WTC11 (cell line): ENCODE measurements around the gene FHIT. TPM values are rescaled to one million over a fixed set of nuclear protein-coding genes. Genes with fewer than 3 reads are reported as not detected.

ENCODE experiments used
- ATAC-seq: fragments of 200-7000 bp; cut with Tn5 transposase; 2 replicates; pipeline ENCODE4 v1.10.0; 2021; ENCODE audit warnings: mild to moderate bottlenecking, moderate library complexity
- CTCF ChIA-PET: fragments of 300-600 bp; sonication (Branson Sonifier 250); formaldehyde crosslinking; loops from one replicate; lab custom pipeline; 2021; ENCODE audit warnings: antibody characterized with exemption; lab: Charles Lee
- POLR2A ChIA-PET: fragments of 350-600 bp; sonication (Branson Sonifier 250); formaldehyde crosslinking; loops from one replicate; lab custom pipeline; 2021; ENCODE audit warnings: antibody characterized with exemption; lab: Charles Lee
- DNase-seq: peaks from one replicate; pipeline ENCODE4 v3.0.0; 2021; ENCODE audit warnings: low spot score
- H3K27ac Mint-ChIP-seq: 2 replicates; pipeline ENCODE4 v1.8.0; 2021; ENCODE audit warnings: mixed read lengths
- H3K27me3 Mint-ChIP-seq: 2 replicates; pipeline ENCODE4 v1.8.0; 2021; ENCODE audit warnings: low read depth, mild to moderate bottlenecking, moderate library complexity, mixed read lengths
- H3K36me3 Mint-ChIP-seq: 2 replicates; pipeline ENCODE4 v1.8.0; 2021; ENCODE audit warnings: mixed read lengths
- H3K4me1 Mint-ChIP-seq: 2 replicates; pipeline ENCODE4 v1.8.0; 2022; ENCODE audit warnings: mixed read lengths
- H3K4me3 Mint-ChIP-seq: 2 replicates; pipeline ENCODE4 v1.8.0; 2021; ENCODE audit warnings: mild to moderate bottlenecking, moderate library complexity, mixed read lengths
- H3K9me3 Mint-ChIP-seq: 2 replicates; pipeline ENCODE4 v1.8.0; 2021; ENCODE audit warnings: mixed read lengths
- ETV6 ChIP-seq: sonication (generic); formaldehyde crosslinking; IDR thresholded peaks from 2 replicates; pipeline ENCODE4 v1.8.1; 2022; ENCODE audit warnings: mild to moderate bottlenecking, missing genetic modification reagents
- FOXP4 ChIP-seq: sonication (generic); formaldehyde crosslinking; IDR thresholded peaks from 2 replicates; pipeline ENCODE4 v1.8.0; 2022; ENCODE audit warnings: mild to moderate bottlenecking, missing genetic modification reagents
- MYBL2 ChIP-seq: sonication (generic); formaldehyde crosslinking; IDR thresholded peaks from 2 replicates; pipeline ENCODE4 v1.8.1; 2023; ENCODE audit warnings: mild to moderate bottlenecking, moderate library complexity, missing genetic modification reagents
- PRDM15 ChIP-seq: sonication (generic); formaldehyde crosslinking; IDR thresholded peaks from 2 replicates; pipeline ENCODE4 v1.8.0; 2022; ENCODE audit warnings: missing genetic modification reagents
- RELA ChIP-seq: sonication (generic); formaldehyde crosslinking; IDR thresholded peaks from 2 replicates; pipeline ENCODE4 v1.8.1; 2022; ENCODE audit warnings: missing genetic modification reagents, mild to moderate bottlenecking, borderline replicate concordance
- SMAD4 ChIP-seq: sonication (generic); formaldehyde crosslinking; IDR thresholded peaks from 2 replicates; pipeline ENCODE4 v1.8.0; 2022; ENCODE audit warnings: mild to moderate bottlenecking, missing genetic modification reagents
- SOX15 ChIP-seq: fragments of 250-450 bp; sonication (Bioruptor Pico); IDR thresholded peaks from 2 replicates; pipeline ENCODE4 v1.9.0; 2021; ENCODE audit warnings: mild to moderate bottlenecking
- TCF7 ChIP-seq: sonication (generic); formaldehyde crosslinking; IDR thresholded peaks from 2 replicates; pipeline ENCODE4 v1.8.0; 2022; ENCODE audit warnings: mild to moderate bottlenecking, low read depth, missing genetic modification reagents, moderate library complexity
- TEAD4 ChIP-seq: sonication (generic); formaldehyde crosslinking; IDR thresholded peaks from 2 replicates; pipeline ENCODE4 v1.8.0; 2022; ENCODE audit warnings: mild to moderate bottlenecking, missing genetic modification reagents
- ZNF425 ChIP-seq: fragments of 250-450 bp; sonication (Bioruptor Pico); conservative IDR thresholded peaks from 2 replicates; pipeline ENCODE4 v1.9.0; 2021; ENCODE audit warnings: mild to moderate bottlenecking
- total RNA-seq: library from RNA; stranded (reverse); gene quantifications from 3 replicates; pipeline ENCODE4 v1.2.3, GENCODE V29; 2021
- TF ChIP-seq, protein P1 (sequence below): sonication (generic); formaldehyde crosslinking; IDR thresholded peaks from 2 replicates; pipeline ENCODE4 v1.8.1; 2023; ENCODE audit warnings: mild to moderate bottlenecking, missing genetic modification reagents
- TF ChIP-seq, protein P2 (sequence below): sonication (generic); formaldehyde crosslinking; IDR thresholded peaks from 2 replicates; pipeline ENCODE4 v1.8.1; 2022; ENCODE audit warnings: low read depth, missing genetic modification reagents, borderline replicate concordance
- TF ChIP-seq, protein P3 (sequence below): sonication (generic); formaldehyde crosslinking; IDR thresholded peaks from 2 replicates; pipeline ENCODE4 v1.8.1; 2022; ENCODE audit warnings: mild to moderate bottlenecking, missing genetic modification reagents, moderate library complexity, borderline replicate concordance

The FHIT gene
- total RNA-seq, 1 experiment from 2014 or later = 2.6 TPM

DNA sequence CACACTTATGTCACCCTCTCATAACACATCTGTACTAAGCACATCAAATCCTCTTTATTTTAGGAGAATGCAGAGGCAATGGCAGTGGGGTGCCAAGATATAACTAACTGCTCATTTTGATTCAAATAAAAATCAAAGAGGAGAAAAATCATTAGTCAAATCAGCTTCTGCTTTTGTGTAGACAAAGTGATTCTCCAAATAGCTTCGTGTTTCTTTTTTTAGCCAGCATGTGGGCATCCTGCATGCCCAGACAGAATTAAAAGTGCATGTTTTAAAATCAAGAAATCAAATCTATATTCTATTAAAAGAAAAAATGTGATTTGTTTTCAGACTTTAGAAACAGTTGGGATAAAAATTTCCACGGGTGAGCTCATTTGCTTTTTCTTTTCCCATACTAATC lies 1440.1 kb downstream of the FHIT start:
- ATAC-seq (no peak), DNase-seq (no peak)
- Mint-ChIP-seq H3K9me3 (peaks cover 6% of the 10 kb centered on the region), H3K36me3 (no peaks in the 10 kb centered on the region), H3K4me1 (peaks cover 49% of the 10 kb centered on the region), H3K4me3 (no peak overlapping the region), H3K27me3 (peaks cover 68% of the 10 kb centered on the region), H3K27ac (no peak overlapping the region)
- ChIA-PET POLR2A (no interaction called here), CTCF (interaction anchor here (1.0 to 1.4 kb wide), 3 partner anchors 72 to 236 kb away, joined by 3 to 4 read pairs (median 4); no protein-coding TSS in a partner anchor)
- TF ChIP-seq ZNF425 (CRISPR knock-in tag) = no peak
- TF ChIP-seq TEAD4 (CRISPR knock-in tag) = no peak
- TF ChIP-seq ETV6 (CRISPR knock-in tag) = no peak
- TF ChIP-seq MYBL2 (CRISPR knock-in tag) = no peak
- TF ChIP-seq SMAD4 (CRISPR knock-in tag) = no peak
- TF ChIP-seq, protein P1, sequence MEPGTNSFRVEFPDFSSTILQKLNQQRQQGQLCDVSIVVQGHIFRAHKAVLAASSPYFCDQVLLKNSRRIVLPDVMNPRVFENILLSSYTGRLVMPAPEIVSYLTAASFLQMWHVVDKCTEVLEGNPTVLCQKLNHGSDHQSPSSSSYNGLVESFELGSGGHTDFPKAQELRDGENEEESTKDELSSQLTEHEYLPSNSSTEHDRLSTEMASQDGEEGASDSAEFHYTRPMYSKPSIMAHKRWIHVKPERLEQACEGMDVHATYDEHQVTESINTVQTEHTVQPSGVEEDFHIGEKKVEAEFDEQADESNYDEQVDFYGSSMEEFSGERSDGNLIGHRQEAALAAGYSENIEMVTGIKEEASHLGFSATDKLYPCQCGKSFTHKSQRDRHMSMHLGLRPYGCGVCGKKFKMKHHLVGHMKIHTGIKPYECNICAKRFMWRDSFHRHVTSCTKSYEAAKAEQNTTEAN (CRISPR knock-in tag) = no peak
- TF ChIP-seq SOX15 (CRISPR knock-in tag) = no peak
- TF ChIP-seq, protein P2, sequence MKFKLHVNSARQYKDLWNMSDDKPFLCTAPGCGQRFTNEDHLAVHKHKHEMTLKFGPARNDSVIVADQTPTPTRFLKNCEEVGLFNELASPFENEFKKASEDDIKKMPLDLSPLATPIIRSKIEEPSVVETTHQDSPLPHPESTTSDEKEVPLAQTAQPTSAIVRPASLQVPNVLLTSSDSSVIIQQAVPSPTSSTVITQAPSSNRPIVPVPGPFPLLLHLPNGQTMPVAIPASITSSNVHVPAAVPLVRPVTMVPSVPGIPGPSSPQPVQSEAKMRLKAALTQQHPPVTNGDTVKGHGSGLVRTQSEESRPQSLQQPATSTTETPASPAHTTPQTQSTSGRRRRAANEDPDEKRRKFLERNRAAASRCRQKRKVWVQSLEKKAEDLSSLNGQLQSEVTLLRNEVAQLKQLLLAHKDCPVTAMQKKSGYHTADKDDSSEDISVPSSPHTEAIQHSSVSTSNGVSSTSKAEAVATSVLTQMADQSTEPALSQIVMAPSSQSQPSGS (CRISPR knock-in tag) = no peak
- no peak for TF ChIP-seq PRDM15 (CRISPR knock-in tag)
- no peak for TF ChIP-seq FOXP4 (CRISPR knock-in tag)
- TF ChIP-seq RELA (CRISPR knock-in tag) = no peak
- TF ChIP-seq TCF7 (CRISPR knock-in tag) = no peak
- TF ChIP-seq, protein P3, sequence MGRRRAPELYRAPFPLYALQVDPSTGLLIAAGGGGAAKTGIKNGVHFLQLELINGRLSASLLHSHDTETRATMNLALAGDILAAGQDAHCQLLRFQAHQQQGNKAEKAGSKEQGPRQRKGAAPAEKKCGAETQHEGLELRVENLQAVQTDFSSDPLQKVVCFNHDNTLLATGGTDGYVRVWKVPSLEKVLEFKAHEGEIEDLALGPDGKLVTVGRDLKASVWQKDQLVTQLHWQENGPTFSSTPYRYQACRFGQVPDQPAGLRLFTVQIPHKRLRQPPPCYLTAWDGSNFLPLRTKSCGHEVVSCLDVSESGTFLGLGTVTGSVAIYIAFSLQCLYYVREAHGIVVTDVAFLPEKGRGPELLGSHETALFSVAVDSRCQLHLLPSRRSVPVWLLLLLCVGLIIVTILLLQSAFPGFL (CRISPR knock-in tag) = no peak
